H4 (cell line): ENCODE results near the gene EXOC1. TPM values are rescaled to one million over a fixed set of nuclear protein-coding genes. Genes with fewer than 3 reads are reported as not detected.

Experiments
- DNase-seq: peaks from one replicate; pipeline ENCODE4 v3.0.0-alpha.2; 2015; ENCODE audit warnings: low spot score
- total RNA-seq: library from RNA; depleted of rRNA; stranded (reverse); fragments of >200 nt; shearing (Covaris generic); gene quantifications from 2 replicates; pipeline ENCODE4 v1.2.3, GENCODE V29; 2014; rRNA removed

The EXOC1 gene
- total RNA-seq, 1 experiment from 2014 or later, result 25.1 TPM

DNA sequence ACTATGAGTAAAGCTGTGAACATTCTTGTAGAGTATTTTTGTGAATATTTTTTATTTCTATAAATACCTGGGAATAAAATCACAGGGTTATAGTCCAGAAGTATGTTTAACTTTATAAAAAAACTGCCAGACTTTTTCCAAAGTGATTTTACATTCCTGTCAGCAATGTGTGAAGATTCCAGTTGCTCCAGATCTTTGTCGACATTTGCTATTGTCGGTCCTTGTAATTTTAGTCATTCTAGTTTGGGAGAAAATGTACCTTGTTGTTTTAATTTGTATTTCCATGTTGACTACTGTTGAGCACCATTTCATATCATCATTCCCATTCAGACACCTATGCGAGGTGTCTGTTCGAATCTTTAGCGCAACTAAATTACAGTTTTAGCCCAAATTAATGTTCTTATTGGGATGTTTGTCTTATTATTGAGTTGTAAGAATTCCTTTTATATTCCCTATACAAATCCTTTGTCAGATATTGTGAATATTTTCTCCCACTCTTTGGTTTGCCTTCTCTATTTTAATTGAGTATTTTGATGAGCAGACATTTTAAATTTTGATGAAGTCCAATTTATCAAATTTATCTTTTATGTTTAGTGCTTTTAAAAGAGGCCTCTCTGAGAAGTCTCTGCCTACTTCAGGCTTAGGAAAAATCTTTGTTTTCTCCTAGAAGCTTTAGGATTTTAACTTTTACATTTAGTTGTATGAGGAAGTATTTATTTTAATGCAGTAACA lies 97.9 kb downstream of the EXOC1 start:
- no peak for DNase-seq

Other genes starting within 250 kb of the EXOC1 start
- gene NMU, start 217.3 kb upstream of the EXOC1 start, total RNA-seq, result 2.8 and 6.1 TPM in 2 replicates
- not detected in 2 replicates for gene EXOC1L, start 33.9 kb upstream of the EXOC1 start, total RNA-seq
- gene CEP135, start 95.3 kb downstream of the EXOC1 start, total RNA-seq, result 2.3 and 5.2 TPM in 2 replicates